ENCODE data around the gene ANKRD22.

Gene ANKRD22

DNA sequence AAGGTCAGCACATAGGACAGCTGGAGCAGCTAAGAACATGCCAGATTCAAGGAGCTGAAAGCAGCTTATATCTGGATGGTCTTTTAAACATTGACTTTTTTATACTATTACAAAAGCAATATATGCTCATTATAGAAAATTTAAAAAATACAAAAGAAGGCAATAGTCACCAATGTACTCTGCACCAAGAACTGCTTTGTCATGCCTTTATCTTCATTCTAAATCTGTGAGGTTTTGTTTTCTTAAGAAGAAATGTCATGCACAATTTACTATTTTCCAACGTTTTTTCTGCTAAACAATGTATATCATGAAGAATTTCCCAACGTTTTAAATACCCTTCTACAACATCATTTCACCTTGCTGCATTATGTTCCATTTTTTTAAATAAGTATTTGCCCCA is 46.3 kb downstream of the ANKRD22 start:
- in situ Hi-C loops (cut with MboI; ENCODE audit: low pct_unique_long_range_greater_than_20kb, low sequenced_read_pairs, unreplicated experiment), result loop anchor here (10.0 to 25.0 kb wide), 2 partner anchors 121 to 243 kb away; no protein-coding TSS in a partner anchor
- TF ChIP-seq CTCF (IDR thresholded peaks at IDR 0.05; ENCODE audit: extremely low read depth, insufficient read depth, missing control alignments), result no peak
- no peak for DNase-seq (ENCODE audit: low spot score)

DNA sequence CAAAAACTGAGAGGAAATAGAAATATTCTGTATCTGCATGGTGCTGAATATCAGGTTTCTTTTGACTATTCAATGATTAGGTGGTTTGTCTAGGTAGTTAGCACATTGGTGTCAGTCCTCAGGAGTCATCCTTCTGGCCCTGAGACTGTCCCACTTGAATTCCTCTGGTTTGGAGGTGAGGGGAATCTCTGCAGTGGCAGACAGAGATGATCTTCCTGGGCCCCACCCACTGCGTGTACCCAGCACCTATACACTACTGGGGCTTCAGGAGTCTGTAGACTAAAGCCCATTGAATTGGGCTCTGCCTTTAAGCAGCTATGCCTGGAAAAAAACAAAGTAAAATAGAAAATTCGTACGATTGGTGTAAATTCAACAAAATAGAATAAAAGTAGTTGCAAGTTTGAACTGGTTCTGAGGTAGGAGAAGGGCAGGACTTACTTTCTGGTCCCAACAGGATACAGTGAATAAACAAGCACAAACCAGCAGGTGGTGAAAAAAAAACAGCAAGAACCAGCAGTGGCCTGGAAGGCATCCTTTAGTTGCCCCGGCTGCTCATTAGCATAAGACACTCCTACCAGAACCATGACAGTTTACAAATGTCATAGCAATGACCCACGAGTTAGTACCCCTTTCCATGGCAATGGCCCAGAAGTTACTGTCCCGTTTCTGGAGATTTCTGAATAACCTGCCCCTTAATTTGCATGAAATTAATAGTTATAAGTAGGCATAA is 47.4 kb downstream of the ANKRD22 start:
- no peak for DNase-seq (ENCODE audit: low spot score)
- in situ Hi-C loops (cut with MboI; ENCODE audit: low pct_unique_long_range_greater_than_20kb, low sequenced_read_pairs, unreplicated experiment), result loop anchor here (10.0 to 25.0 kb wide), 2 partner anchors 119 to 242 kb away; no protein-coding TSS in a partner anchor
- no peak for TF ChIP-seq CTCF (IDR thresholded peaks at IDR 0.05; ENCODE audit: extremely low read depth, insufficient read depth, missing control alignments)

GRCh38 chr10:88803641-88804040 is 48.0 kb downstream of the ANKRD22 start:
- TF ChIP-seq CTCF (IDR thresholded peaks at IDR 0.05; ENCODE audit: extremely low read depth, insufficient read depth, missing control alignments), result no peak
- no peak for DNase-seq (ENCODE audit: low spot score)
- in situ Hi-C loops (cut with MboI; ENCODE audit: low pct_unique_long_range_greater_than_20kb, low sequenced_read_pairs, unreplicated experiment), result loop anchor here (10.0 to 25.0 kb wide), 2 partner anchors 119 to 241 kb away; no protein-coding TSS in a partner anchor

- no peak for DNase-seq (ENCODE audit: low spot score)
- in situ Hi-C loops (cut with MboI; ENCODE audit: low pct_unique_long_range_greater_than_20kb, low sequenced_read_pairs, unreplicated experiment), result loop anchor here (10.0 to 25.0 kb wide), 2 partner anchors 118 to 240 kb away; no protein-coding TSS in a partner anchor
- TF ChIP-seq CTCF (IDR thresholded peaks at IDR 0.05; ENCODE audit: extremely low read depth, insufficient read depth, missing control alignments), result no peak
Observed at GRCh38 chr10:88802523-88803285, 48.9 kb downstream of the ANKRD22 start, which contains the start of gene LIPM. Gene LIPM (plus strand): TSS chr10:88802730. CDS start chr10:88802897, 167 bp downstream.

DNA sequence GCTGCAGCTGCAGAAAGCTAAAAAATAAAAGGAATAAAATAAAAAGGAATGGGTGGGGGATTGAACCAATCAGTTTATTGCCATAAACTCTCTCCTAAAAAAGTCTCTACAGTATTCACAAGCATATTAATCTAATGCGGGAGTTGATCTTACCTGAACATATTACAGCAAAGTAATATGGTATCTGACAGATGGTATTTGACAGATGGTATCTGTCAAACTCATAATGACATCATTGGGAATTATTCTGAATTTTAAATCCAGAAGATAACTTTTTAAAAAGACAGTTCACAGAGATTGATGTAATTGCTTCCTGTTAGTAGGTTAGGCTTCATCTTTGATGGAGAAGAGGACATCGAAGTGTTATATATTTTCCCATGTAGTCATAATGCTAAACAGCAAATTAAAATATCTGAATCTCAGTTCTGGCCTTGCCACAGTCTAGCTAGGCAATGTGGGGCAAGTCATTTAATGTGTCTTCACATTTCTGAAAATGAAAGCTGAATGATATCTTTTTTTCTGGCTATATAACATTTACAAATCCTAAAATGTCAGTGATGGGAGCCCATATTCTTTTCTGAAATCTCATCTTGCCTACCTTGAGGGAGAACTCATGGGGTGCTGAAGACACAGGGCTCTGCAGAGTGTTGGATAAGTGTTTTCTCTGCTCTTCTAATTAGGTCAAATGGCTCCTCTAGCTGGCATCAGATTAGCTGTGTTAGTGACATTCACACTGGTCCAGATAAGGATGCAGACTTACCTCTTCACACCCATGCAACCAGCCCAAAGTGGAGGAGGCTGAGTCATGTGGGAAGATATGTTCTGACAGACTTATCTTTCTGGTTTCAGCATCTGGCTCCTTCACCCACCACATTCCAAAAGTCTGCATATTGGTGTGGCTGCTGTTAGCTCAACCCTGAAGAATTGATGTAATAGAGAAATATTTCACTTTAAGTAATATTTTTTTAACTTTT is 51.2 kb downstream of the ANKRD22 start:
- no peak for TF ChIP-seq CTCF (IDR thresholded peaks at IDR 0.05; ENCODE audit: extremely low read depth, insufficient read depth, missing control alignments)
- in situ Hi-C loops (cut with MboI; ENCODE audit: low pct_unique_long_range_greater_than_20kb, low sequenced_read_pairs, unreplicated experiment), result loop anchor here (10.0 to 25.0 kb wide), 2 partner anchors 116 to 238 kb away; no protein-coding TSS in a partner anchor
- DNase-seq (ENCODE audit: low spot score), result no peak

DNA sequence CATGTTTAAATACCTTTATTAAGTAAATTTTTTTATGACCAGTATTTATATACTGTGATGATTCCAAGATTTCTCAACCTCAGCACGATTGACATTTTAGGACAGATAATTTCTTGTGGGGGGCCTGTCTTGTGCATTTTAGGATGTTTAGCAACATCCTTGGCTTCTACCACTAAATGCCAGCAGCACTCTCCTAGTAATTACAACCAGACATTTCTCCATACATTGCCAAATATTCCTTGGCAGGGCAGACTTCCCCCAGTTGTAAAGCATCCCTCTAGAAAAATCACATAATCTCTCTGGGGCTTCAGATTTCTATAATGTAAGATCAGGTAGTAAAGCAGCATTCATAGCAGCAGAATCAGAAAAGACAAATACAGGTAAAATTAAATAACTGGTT is 56.9 kb downstream of the ANKRD22 start:
- no peak for TF ChIP-seq CTCF (IDR thresholded peaks at IDR 0.05; ENCODE audit: extremely low read depth, insufficient read depth, missing control alignments)
- in situ Hi-C loops (cut with MboI; ENCODE audit: low pct_unique_long_range_greater_than_20kb, low sequenced_read_pairs, unreplicated experiment), result no loop called here
- DNase-seq (ENCODE audit: low spot score), result no peak

Measured in GM13977 (cell line).